ENCODE data around the gene LGALS7.
"Not testable (repeated sequence)": the region's sequence is repeated elsewhere in the genome, so short reads cannot be mapped to it uniquely, and the experiment has no call there.

The LGALS7 gene

GRCh38 chr19:38773469-38774177 lies at the start of gene LGALS7:
LGALS7 (minus strand) TSS chr19:38773517; CDS start chr19:38773492, 25 bp downstream.
- TF ChIP-seq, protein P1, sequence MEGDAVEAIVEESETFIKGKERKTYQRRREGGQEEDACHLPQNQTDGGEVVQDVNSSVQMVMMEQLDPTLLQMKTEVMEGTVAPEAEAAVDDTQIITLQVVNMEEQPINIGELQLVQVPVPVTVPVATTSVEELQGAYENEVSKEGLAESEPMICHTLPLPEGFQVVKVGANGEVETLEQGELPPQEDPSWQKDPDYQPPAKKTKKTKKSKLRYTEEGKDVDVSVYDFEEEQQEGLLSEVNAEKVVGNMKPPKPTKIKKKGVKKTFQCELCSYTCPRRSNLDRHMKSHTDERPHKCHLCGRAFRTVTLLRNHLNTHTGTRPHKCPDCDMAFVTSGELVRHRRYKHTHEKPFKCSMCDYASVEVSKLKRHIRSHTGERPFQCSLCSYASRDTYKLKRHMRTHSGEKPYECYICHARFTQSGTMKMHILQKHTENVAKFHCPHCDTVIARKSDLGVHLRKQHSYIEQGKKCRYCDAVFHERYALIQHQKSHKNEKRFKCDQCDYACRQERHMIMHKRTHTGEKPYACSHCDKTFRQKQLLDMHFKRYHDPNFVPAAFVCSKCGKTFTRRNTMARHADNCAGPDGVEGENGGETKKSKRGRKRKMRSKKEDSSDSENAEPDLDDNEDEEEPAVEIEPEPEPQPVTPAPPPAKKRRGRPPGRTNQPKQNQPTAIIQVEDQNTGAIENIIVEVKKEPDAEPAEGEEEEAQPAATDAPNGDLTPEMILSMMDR (IDR thresholded peaks at IDR 0.05; ENCODE audit: low read depth, low read length), result no peak
- DNase-seq (ENCODE audit: extremely low read depth, low read depth), result no peak

DNA sequence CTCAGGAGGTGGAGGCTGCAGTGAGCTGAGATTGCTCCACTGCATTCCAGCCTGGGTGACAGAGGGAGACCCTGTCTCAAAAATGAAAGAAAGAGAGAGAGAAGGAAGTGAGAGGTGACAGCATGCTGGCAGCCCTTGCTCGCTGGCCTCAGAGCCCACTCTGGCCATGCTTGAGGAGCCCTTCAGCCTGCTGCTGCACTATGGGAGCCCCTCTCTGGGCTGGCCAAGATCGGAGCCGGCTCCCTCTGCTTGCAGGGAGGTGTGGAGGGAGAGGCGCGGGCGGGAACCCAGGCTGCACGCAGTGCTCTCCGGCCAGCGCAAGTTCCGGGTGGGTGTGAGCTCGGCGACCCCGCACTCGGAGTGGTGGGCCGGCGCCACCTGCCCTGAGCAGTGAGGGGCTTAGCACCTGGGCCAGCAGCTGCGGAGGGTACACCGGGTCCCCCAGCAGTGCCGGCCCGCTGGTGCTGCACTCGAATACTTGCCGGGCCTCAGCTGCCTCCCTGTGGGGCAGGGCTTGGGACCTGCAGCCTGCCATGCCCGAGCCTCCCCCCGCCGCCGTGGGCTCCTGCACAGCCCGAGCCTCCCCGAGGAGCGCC lies 48.0 kb upstream of the LGALS7 start:
- DNase-seq (ENCODE audit: extremely low read depth, low read depth), result not testable (repeated sequence)

DNA sequence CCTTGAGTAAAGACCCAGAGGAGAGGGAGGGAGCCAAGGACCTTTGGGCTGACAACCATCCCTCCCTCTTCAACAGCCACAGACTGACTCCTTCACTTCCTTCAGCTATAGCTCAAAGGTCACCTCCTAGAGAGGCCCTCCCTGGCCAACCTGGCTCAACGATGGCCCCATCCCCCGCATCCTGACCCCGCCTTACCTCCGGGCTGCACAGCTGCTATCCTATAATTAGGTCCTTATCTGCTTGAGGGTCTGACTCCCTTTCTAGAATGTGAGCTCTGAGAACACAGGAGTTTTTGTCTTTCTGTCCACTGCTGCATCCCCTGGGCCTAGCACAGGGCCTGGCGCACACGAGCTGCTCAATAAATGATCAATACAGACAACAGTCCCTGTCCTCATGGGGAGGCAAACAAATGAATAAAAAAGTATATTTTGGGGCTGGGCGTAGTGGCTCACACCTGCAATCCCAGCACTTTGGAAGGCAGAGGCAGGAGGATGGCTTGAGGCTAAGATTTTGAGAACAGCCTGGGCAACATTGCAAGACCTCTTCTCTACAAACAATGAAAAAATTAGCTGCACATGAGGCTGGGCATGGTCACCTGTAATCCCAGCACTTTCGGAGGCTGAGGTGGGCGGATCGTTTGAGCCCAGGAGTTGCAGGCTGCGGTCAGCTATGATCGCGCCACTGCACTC lies 46.1 kb upstream of the LGALS7 start:
- TF ChIP-seq, protein P1 (IDR thresholded peaks at IDR 0.05; ENCODE audit: low read depth, low read length), result no peak

DNA sequence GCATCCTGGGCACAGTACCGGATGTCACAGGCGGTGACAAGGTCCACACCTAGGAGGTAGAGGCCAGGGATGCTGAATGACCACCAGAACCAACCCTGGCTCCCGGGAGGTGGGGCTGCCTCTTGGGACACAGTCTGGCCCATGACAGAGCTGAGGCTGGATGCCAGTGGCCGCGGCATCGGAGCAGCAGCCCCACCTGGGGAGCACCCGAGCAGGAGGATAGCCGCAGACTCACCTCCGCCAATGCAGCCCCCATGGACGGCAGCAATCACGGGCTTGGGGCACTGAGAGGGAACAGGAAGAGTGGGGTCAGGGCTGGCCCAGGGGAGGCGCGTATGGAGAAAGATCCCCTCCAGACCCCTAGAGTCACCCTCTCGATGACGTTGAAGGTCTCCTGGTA lies 43.8 kb upstream of the LGALS7 start:
- no peak for DNase-seq (ENCODE audit: extremely low read depth, low read depth)
- TF ChIP-seq, protein P1 (IDR thresholded peaks at IDR 0.05; ENCODE audit: low read depth, low read length), result no peak

More for the DNA sequence above, 46.1 kb upstream of the LGALS7 start:
- DNase-seq (ENCODE audit: extremely low read depth, low read depth), result no peak

DNA sequence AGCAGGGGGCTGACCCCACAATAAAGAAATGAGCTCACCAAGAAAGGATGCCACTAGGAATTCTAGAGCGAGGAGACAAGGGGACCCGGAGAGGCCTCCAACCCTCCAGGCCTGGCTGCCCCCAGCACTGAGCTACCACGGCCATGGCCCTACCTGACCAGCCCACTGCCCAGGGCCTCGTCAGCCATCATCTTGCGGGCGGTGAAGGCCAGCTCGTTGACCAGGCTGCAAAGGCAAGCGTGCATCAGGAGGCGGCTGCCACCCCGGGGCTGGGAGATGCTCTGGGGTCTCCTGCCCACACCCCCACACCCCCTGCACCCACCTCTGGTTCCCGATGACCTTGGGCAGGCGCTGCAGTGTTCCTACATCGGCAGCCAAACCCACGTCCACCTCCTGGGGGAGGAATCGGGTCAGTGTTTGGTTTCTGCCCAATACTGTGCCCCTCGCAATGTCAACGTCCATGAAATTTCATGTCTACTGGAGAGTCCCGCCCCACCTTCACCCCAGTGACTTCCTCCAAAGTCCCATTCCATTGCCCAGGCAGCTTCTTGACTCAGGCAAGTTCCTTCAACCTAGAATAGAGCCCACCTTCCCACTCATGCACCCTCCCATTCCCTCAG lies 42.9 kb upstream of the LGALS7 start:
- TF ChIP-seq, protein P1 (IDR thresholded peaks at IDR 0.05; ENCODE audit: low read depth, low read length), result no peak
- DNase-seq (ENCODE audit: extremely low read depth, low read depth), result no peak

DNA sequence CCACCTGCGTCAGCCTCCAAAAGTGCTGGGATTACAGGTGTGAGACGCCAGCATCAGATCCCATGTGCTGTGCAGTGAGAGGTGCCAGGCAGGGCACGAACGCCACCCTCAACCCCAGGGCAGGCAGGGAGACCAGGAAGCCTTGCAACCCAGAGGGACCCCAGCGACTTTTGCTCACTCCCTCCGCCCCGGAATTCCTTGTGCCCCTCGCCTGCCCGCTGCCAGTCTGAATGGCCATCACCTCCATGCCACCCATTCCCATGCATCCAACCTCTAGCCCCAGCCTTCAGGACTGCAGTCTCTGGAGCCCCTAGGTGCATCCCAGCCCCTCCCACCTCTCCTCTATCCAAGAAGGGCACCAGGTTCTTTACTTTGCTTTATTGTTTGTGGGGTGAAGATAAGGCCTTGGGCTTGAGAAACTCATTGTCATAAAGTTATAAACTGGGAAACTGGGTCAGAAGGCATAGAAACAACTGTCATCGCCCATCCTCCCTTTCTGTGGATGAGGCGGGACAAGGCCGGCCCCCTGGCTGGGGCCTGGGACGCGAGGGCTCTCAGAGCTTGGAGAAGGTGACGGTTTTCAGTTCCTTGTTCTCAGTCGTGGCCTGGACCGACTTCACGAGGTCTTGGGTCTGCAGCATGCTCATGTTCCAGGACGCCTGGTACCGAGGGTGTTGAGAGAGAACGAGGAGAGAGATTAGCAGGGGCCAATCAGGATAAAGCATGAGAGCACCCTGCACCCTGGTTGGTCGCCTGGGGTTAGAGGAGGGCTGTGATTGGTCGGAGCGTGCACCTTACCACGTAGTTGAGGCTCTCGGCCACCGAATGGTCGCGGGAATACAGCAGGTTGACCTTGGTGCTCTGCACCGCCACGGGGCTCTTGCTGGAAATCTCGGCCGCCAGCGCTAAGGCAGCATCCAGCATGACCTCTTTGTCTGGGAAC lies 42.0 kb upstream of the LGALS7 start:
- DNase-seq (ENCODE audit: extremely low read depth, low read depth), result no peak
- TF ChIP-seq, protein P1 (IDR thresholded peaks at IDR 0.05; ENCODE audit: low read depth, low read length), result no peak

GRCh38 chr19:38813932-38814331 lies 40.6 kb upstream of the LGALS7 start:
- DNase-seq (ENCODE audit: extremely low read depth, low read depth), result not testable (repeated sequence)
